GM19035 (cell line): ENCODE results near the gene PCDHB12.

ENCODE experiments used
- ATAC-seq: cut with Tn5 transposase; IDR thresholded peaks from one replicate; pipeline ENCODE4 v1.9.1; 2021; ENCODE audit not compliant: unreplicated experiment

Gene PCDHB12

DNA sequence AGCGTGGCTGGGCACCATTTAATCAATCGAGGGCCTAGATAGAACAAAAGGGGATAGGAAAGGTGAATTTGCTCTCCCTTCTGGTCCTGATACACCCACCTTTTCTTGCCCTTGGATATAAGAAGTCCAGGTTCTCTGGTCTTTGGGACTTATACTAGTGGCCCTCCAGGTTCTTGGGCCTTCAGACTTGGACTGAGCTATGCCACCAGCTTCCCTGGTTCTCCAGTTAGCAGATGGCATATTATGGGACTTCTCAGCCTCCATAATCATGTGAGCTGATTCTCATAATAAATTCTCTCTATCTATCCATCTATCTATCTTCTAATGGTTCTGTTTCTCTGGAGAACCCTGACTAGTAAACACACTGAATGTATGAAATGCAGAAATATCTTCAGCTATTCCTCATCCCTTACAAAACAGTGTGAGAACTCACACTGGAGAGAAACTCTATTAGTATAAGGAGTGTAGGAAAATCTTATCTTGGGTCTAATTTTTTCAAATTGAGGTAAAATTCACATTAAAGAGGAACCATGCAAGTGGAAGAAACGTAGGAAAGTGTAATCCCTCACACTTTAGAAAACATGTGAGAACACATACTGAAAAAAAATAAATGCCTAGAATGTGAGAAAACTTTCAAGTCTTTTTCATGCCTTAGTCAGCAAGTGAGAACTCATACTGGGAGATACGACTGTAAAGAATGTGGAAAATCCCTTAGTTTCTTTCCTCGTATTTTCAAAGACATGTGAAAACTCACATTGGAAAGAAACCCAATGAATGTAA is 52.1 kb downstream of the PCDHB12 start:
- ATAC-seq: no peak

DNA sequence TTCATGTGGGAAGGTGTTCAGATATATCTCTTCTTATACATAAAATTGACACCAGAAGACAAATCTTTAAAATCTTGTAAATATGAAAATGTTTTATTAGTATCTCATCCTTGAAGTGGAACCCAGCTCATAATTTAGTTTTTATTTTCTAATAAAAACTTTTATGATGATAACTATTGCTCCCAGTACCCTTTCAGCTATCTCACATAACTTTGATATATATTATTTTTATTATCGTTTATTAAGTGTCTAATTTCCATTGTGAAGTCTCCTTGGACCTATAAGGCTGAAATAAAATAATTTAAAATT is 52.7 kb downstream of the PCDHB12 start:
- no peak for ATAC-seq
